GM15510 (cell line): ENCODE measurements around the gene ZNF618.

ENCODE experiments used
- POLR2A ChIP-seq: IDR thresholded peaks from 3 replicates; pipeline ENCODE4 v1.6.1; 2011; ENCODE audit warnings: borderline replicate concordance; ENCODE audit not compliant: insufficient read length; ENCODE audit errors: extremely low read depth

ZNF618 gene

DNA sequence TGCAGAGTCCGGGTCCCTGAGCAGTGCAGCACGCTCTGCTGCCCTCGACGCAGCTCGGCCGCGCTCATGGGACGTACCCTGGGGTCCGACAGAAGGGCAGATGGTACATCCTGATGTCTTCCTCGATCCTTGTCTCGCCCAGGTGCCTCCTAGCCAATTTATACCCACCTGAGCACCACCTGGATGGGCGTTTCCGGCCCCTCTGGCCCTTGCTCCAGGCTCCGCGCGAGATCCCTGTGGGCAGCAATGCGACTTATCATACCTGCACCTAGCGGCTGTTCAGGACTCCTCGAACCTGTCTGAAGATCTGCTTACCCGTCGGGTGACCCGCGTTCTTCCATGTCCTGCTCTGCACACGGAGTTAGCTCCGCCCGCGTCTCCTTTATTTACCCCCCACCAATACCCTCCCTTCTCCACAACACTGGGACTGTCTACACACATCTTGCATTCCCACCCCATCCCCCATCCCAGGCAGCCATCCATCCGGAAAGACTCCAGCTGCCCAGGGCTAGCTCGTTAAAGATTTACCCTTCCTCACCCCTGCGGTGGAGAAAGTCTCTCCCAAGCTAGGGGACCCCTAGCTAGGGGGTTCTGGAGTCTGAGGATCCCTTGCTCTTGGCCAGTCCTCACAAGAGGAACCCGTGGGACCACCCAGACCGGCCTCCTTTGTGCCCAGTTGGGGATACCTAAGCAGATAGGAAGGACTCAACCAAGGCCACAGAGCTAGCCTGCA lies 223.0 kb downstream of the ZNF618 start, which contains the start of gene KIF12:
KIF12 (minus strand) TSS at position 357 of the 733 bp plus-strand sequence; CDS start at position 341, 16 bp downstream.
- TF ChIP-seq POLR2A = no peak

DNA sequence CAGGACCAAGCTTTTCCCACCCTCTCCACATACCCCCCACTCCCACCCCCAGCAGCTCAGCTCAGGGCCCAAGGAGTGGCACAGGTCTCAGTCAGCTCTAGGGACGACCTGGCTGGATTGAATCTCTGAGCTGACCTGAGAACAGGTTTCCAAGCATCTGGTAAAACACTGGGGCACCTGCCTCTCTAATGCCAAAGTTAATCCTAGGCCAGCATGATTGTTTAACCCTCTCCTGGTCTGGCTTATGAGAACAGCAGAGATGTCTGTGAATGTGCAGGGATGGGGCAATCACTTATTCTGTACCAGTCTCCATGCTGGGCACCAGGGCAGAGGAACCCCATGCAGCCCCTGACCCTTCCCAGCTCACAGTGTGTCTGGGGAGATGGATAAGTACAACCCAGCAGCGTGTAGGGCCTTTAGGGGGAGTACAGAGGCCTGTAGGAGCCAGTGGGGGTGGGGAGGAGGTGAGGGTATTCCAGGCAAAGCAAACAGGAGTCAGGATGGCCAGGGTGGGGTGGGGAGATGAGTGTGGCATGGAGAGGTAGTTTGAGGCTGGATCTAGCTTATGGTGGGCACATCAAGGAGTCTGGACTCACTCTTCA lies 223.7 kb downstream of the ZNF618 start:
- TF ChIP-seq POLR2A = no peak

GRCh38 chr9:114100536-114100935 lies 224.4 kb downstream of the ZNF618 start:
- TF ChIP-seq POLR2A = no peak

DNA sequence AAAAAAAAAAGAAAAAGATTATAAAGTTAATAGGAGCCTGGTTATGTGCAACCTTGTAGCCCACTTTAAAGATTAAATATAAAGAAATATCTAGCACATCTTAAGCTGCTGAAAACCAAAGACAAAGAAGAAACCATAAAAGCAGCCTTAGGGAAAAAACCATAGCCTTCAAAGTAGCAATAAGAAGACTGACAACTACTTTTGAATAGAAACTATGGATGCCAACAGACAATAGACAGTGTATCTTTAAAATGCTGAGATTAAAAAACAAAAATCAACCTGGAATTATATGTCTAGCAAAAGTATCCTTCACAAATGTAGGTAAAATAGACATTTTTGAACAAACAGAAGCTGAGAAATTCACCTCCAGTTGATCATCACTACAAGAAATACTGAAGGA lies 226.4 kb downstream of the ZNF618 start:
- no peak for TF ChIP-seq POLR2A

GRCh38 chr9:114105236-114105635 lies 229.1 kb downstream of the ZNF618 start:
- no peak for TF ChIP-seq POLR2A
